ENCODE measurements around the gene SART1.
A peak's percentile ranks its signal among the peaks of the same experiment; 100 is the strongest.

SART1 gene, protein sequence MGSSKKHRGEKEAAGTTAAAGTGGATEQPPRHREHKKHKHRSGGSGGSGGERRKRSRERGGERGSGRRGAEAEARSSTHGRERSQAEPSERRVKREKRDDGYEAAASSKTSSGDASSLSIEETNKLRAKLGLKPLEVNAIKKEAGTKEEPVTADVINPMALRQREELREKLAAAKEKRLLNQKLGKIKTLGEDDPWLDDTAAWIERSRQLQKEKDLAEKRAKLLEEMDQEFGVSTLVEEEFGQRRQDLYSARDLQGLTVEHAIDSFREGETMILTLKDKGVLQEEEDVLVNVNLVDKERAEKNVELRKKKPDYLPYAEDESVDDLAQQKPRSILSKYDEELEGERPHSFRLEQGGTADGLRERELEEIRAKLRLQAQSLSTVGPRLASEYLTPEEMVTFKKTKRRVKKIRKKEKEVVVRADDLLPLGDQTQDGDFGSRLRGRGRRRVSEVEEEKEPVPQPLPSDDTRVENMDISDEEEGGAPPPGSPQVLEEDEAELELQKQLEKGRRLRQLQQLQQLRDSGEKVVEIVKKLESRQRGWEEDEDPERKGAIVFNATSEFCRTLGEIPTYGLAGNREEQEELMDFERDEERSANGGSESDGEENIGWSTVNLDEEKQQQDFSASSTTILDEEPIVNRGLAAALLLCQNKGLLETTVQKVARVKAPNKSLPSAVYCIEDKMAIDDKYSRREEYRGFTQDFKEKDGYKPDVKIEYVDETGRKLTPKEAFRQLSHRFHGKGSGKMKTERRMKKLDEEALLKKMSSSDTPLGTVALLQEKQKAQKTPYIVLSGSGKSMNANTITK

DNA sequence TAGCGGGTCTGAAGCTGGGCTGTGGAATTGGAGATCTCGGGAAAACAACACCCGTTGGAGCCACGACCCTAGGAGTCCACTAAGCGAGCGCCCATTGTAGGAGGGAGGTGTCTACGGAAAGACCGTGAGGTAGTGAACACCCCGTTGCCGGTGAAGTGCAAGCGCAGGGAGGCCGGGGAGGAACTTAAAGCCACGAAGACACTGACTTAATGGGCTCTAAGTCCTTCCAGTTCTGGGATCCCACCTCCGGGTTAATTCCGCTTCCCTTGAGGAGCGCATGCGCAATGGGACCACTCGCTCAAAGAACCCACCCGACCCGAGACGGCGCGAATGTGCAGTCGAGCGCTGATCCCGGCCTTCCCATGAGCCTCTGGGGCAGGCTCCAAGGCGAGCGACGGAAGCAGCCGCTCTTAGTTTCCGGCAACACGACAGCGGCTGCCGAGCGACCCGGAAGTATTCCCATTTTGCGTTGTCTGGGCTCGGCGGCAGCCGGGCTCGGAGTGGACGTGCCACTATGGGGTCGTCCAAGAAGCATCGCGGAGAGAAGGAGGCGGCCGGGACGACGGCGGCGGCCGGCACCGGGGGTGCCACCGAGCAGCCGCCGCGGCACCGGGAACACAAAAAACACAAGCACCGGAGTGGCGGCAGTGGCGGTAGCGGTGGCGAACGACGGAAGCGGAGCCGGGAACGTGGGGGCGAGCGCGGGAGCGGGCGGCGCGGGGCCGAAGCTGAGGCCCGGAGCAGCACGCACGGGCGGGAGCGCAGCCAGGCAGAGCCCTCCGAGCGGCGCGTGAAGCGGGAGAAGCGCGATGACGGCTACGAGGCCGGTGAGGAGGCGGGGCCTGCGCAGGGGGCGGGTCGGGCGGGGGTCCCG is at the start of gene SART1:
Gene SART1, plus strand, starts transcription at position 468 of the 874 bp plus-strand sequence. Its CDS starts 47 bp downstream, at position 515.
- DNase-seq = peak; percentile 90

GRCh38 chr11:65912845-65913244 is 48.7 kb upstream of the SART1 start:
- no peak for DNase-seq

DNA sequence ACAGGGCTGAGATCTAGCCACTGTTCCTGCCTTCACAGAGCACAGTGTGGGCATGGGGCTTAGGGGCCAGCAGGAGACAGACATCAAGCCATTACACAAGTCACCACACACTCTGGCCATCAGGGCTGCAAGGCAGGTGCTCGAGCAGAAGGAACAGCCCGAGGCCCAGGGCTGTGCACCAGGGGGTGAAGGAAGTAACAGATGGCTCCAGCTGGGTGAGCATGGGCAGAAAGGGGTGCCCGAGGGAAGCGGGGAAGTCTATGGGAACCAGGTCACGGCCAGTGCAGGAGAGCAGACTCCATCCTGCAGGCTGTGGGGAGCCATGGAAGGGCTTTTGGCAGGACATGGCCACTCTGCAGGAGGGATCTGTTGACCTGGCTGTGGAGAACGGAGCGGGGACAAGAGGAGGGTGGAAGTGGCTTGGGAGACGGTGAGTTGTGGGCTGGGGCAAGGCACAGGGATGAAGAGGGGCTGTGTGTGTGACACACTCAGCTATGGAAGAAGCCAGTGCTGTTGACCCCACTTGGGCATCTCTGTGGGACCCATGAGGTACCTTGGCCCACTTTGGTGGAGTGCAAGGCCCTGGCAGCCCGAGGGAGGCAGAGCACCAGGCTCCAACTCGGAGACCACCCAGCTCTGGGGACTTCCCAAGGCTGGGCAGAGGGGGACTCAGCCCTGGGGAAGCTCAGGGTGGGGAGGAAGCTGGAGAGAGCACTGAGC is 46.3 kb upstream of the SART1 start:
- no peak for DNase-seq

- no peak for DNase-seq
Measured at GRCh38 chr11:65915821-65916251, 45.7 kb upstream of the SART1 start.

- DNase-seq = no peak
Measured at GRCh38 chr11:65916391-65916790, 45.1 kb upstream of the SART1 start.

- DNase-seq = no peak
Measured at GRCh38 chr11:65917077-65917433, 44.5 kb upstream of the SART1 start.

- DNase-seq = no peak
Measured at GRCh38 chr11:65917434-65918210, 43.9 kb upstream of the SART1 start.

DNA sequence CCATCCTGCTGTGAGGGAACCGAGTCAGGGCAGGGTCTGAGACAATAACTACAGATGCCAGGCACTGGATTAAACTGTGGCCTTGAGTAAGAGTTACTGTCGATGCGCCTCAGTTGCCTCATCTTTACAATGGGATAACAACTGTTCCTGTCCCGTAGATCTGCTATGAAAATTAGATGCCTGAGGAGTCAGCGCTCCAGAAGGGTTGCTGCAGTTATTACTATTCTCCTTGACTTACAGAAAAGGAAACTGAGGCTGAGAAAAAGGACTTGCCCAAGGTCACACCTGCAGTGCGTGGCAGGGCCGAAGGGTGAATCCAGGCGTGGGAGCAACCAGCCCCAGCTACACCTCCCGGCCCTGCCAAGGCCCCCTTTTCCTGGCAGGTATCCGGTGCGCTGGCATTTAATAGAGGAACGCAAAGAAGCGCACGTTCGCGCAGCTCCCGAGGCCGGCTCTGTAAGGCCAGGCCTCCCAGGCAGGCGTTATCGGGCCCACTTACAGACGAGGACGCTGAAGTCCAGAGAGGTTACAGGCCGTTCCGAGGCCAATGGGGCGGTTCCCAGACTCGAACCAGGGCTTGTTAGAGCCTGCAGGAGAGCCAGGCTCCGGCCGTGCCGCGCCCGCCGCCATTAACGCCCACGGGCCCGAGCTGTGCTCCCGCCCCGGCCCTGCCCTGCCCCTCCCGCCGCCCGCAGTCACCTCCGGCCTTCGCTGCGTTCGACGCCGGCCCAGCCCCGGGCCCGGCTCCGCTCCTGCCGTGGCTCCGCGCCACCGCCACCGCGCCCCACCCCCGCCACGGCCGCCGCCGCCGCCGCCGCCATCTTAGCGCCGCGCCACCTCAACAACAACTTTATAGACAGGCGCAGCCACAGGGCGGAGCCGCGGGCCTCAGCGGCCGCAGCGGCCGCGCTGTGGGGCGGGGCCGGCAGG is 43.1 kb upstream of the SART1 start, which contains the start of gene C11orf68:
Gene C11orf68, minus strand, starts transcription at position 852 of the 930 bp plus-strand sequence. Its CDS starts 31 bp downstream, at position 821.
- DNase-seq = no peak

- peak; percentile 94 for DNase-seq
Measured at GRCh38 chr11:65919141-65919572, 42.4 kb upstream of the SART1 start, which contains the start of gene DRAP1. Gene DRAP1 (plus strand): TSS chr11:65919426. CDS start chr11:65919502, 76 bp downstream.

DNA sequence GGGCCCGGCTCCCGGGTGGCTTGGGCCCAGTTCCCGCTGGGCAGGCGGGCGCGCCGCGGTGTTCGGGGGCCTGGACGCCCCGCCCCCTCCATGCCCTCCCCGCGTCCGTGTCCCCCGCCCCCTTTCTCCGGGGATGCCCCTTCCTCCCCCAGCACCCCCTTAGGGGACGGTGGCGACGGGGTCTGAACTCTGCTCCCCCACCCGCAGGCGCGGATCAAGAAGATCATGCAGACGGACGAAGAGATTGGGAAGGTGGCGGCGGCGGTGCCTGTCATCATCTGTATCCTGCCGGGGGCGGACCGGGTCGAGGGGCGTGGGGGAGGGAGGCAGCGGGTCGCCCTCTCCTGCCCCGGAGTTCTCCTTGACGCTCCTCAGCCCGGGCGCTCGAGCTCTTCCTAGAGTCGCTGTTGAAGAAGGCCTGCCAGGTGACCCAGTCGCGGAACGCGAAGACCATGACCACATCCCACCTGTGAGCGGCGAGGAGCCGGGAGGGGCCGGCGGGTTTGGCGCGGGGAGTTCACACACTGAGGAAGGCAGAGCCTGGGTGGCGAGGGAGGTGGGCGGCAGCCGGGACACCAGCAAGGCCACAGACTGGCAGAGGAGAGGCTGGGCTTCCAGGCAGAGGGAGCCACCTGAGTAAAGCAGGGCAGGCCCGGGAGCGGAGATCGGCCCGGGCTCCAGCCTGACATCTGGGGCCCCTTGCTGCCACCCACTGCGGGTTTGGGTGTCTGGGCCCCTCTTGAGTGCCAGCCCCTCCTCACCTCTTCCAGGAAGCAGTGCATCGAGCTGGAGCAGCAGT is 41.8 kb upstream of the SART1 start:
- no peak for DNase-seq

DNA sequence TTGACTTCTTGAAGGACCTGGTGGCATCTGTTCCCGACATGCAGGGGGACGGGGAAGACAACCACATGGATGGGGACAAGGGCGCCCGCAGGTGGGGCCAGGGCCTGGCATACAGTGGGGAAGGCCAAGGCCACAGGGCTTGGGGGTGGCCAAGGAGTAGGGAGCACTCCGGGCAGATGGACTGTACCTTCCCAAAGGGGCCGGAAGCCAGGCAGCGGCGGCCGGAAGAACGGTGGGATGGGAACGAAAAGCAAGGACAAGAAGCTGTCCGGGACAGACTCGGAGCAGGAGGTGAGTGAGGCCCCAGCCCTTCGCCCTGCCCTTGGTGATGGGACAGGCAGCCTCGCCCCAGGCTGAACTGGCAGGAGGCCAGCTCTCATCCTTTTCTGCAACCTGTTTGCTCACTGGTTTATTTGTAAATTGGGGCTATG is 41.1 kb upstream of the SART1 start:
- no peak for DNase-seq

GRCh38 chr11:65921033-65921555 is 40.4 kb upstream of the SART1 start:
- DNase-seq = no peak

GRCh38 chr11:65921876-65922275 is 39.7 kb upstream of the SART1 start:
- DNase-seq = no peak

GRCh38 chr11:65922565-65922964 is 39.0 kb upstream of the SART1 start:
- no peak for DNase-seq

DNA sequence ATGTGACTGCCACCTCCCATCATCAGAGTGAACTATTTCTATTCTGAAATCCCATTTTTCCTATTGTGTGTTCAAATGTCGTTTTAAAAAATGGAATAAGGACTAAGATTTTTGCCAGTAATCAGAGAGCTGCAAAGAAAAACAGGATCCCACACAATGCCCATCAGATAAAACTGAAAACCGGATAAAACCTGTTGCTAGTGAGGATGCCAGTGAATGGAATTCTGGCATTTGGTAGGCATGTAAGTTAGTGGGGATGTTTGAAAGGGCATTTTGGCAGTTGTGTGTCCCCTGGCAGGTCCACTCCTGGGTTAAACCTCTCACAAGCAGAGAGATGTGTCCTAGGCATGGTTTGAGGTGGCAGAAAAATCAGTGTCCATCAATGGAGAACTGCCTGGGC is 36.1 kb upstream of the SART1 start:
- no peak for DNase-seq

DNA sequence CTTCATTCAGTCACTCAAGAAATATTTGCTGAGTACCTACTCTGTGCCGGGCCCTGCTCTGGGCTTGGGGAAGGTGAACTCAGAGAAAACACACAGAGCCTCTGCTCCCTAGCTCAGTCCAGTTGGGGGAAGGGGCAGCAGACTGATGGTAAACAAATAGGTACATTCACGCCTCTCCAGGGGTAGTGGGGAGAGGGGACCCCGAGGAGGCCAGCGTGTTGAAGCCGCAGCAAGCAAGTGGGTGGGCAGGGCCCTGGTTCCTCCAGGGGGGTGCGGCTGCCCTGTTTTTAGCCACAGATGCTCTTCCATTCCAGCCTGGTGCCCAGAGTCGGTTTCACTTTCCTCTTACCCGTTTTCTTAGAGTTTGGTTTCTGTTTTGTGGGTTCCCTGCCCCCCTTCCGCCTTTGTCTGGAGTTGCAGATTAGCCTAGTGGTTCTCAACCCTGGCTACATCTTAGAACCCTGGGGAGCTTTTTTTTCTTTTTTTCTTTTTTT is 33.6 kb upstream of the SART1 start:
- no peak for DNase-seq

GRCh38 chr11:65928667-65929066 is 32.9 kb upstream of the SART1 start:
- DNase-seq = no peak

DNA sequence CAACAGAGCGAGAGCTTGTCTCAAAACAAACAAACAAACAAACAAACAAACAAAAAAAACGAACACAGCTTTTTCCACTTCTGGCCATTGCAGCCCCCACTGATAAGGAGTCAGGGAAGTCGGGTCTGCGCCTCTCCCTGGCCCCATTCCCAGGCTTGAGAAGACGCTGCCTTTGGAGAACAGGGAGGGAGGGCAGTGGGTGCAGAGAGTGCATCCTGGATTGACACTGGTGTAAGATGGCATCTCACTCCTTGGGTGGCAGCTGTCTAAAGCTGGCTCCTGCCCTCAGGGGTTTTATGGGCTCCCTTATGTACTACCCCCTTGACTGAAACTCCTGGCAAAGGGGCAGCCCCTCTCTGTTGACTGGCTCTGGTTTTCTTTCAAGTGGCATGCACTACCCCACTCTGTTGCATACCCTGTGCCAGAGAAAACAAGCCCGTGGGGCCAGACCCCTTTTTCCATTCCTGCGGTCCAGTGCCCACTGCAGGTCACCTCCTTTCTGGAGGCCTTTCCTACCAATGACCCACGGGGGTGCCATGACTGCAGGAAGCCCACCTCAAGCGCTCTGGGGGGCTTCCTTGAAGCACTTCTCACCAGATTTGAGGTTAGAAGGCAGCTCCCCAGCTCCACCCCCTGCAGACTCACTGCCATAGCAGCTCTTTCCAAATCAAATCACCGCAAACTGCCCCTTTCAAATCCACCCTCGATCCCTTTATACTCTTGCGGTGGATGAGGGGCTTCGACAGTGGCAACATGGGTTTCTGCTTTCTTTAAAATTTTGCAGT is 29.6 kb upstream of the SART1 start:
- no peak for DNase-seq

Data from NCI-H1417 treated with DMSO at 0.1 percent for 48 hours (cell line).